ENCODE results near the gene STEAP2.

STEAP2 gene

DNA sequence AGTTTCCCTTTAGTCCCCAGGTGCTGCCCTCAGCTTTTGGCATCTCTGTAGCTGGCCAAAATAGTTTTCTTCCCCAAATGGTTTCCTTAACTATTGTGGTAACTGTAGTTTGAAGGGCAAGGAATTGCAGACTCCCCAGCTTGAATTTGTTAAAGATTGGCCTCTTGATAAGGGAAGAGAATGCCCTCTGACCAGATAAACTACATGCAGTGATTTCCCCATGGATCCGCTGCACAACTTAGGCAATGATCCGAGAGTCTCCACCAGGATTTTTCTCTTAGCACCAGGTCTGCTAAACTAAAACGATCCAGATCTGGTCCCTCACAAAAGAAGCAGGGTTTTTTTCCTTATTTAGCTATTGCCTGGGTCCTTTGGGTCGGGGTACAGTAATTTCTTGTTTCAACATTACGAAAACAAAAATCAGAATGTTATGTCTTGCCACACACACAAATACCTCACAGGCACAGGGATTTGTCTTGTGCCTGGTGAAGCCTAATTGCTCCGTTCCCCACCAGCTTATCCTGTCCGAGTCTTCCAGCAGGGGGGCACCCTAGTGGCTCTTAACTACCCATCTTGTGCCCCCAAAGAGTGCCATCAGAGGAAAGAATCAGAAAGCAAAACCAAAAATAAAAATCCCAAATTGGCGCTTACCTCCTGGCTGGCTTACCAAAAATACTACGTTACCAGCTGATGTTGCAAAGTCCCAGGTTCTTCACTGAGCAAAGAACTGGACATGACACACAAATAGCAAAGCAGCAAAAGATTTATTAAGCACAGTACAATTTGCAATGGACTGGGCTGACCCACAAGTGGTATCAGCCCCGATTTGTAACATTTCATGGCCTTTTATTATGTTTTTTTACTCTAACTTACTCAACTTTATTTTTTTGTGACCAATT, 16.4 kb upstream of the STEAP2 start:
- DNase-seq = no peak

DNA sequence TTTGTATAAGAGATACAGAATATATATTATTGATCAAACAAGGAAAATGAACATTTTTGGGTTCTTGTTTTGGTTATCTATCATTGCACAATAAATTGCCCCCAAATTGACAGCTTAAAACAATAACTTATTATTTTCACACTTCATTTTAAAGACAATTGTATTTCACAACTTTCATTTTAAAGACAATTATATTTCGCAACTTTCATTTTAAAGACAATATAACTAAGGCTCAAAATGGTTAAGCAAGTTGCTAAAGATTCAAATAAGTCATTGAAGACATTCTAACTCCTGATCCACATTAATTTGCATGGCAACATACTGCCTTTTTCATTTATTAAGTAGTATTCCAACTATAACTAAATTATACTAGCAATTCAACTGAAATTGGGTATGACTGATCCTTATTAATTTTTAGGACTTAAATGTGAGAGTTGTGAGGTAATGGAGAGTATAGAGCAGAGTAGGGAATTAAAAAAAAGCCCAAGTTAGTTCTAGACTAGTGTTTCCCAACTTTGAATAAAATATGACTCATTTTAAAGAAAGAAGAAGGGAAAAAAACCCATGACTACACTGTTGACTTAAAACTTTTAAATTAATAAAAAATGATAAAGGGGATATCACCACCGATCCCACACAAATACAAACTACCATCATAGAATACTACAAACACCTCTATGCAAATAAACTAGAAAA, 9.9 kb upstream of the STEAP2 start:
- DNase-seq = peak in 2 of 3 donors; percentile 52 to 54

DNA sequence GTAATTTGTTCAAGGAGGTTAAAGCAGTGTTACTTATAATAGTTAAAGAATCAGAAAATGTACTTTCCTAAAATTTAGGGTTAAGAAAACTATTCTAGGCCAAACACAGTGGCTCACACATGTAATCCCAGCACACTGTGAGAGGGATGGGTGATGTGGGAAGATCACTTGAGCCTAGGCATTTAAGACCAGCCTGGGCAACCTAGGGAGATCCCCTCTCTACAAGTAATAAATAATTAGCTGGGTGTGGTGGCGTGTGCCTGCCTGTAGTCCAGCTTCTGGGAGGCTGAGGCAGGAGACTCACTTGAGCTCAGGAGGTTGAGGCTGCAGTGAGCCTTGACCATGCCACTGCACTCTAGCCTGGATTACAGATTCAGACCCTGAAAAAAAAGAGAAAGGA, 3.6 kb upstream of the STEAP2 start:
- DNase-seq = no peak

DNA sequence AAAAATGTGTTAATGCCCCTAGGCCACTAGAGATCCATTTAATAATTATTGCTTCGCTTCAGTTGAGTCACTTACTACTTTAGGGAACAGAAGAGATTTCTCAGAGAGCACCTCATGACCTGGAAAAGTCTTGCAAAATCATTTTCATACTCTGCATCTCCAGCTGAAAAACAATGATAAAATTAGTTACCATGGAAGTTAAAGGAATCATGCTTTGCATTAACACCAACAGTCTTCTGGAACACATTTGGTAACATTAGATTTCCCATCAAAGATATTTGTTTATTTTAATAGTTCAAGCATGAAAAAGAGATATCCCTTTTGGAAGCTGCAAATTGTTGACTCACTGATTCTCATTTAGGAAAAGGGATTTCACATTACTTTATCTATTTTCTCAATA, 1.8 kb upstream of the STEAP2 start:
- no peak for DNase-seq

DNA sequence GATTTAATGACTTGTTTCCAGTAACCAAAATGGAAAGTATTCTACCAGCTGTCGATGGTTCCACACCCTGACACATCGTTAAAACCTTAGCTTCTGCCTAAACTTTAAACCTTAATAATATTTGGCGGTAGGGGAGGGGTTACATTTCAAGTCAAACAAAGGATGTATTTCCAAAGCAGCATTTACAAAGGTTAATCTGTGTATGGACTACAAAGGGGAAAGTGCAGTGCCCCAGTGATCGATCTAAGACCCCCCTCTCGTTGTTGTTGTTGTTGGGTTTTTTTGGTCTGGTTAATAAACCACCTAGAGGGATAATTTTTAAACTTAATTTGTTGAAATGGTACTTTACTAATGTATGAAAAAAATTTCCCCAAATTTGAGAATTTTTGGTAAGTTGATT, 1.1 kb upstream of the STEAP2 start:
- no peak for DNase-seq

DNA sequence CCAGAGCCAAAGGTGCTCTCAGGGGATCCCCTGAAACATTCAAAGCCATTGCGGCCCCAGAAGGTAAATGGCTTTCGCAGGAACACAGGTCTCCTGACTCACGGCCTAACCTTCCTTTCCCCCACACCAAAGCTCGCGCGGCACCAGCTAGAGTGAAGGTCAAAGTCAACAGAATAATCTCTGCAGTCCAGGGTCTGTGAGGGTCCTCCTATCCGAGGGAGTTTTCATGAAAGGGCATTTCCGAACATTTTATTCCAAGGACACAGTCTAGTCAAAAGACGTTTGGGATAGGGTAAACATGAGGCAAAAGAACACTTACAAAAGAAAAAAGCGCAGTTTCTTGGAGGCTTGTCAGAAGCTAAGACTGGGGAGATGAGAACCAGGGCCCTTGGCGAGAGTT, 559 bp upstream of the STEAP2 start:
- DNase-seq = no peak

DNA sequence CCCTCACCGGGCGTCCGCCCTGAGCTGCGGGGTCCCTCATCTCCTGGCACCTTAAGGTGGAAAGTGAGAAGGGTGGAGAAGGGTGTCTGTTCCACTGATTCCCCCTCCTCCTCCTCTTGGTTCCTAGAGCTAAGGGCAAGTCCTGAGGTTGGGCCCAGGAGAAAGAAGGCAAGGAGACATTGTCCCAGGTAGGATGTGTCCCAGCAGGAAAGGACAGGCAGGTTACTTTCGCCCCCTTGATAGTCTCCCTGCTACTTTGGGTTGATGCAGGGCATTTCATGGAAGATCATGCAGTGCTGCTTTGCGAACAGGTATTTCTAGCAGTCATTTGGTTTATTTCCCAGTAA, 582 bp downstream of the STEAP2 start:
- DNase-seq = no peak

DNA sequence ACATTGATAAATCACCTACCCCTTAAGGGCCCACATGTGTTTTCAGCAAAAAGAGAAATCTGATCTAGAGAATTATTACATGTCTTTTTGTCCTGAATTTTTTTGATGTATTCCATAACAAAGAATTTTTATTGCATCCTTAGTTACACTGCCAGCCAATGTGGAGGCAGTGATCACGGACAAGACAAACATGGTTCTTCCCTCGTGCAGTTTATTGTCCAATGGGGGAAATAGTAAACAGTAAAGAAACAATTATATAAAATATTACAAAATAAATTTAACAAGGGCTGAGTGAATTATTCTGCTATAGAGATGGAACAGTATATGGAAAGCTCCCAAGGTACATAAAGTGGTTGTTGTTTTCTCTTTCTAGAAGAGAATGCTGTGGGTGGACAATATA, 2.0 kb downstream of the STEAP2 start:
- DNase-seq = no peak

DNA sequence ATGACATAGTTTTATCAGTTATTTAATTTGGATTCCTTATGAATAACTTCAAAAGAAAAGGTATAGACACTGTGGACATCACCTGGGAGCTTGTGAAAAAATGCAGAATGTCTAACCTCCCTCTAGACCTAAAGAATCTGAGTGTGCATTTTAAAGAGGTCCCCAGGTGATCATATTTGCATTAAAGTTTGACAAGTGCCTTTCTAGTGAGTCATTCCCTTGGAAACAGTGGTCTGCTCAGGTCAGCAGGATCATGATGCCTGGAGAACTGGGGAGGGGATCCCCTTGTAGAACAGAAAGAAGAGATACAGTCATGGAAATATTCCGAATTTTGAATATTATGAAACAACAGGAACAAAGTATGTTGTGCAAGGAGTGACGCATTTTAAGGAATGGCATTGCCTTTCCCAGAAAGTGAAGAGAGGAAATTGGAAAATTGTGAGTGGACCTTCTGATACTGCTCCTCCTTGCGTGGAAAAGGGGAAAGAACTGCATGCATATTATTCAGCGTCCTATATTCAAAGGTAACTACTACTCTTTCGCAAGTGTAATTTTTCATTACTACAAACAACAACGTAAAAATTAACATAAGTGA, 4.6 kb downstream of the STEAP2 start:
- DNase-seq = no peak

DNA sequence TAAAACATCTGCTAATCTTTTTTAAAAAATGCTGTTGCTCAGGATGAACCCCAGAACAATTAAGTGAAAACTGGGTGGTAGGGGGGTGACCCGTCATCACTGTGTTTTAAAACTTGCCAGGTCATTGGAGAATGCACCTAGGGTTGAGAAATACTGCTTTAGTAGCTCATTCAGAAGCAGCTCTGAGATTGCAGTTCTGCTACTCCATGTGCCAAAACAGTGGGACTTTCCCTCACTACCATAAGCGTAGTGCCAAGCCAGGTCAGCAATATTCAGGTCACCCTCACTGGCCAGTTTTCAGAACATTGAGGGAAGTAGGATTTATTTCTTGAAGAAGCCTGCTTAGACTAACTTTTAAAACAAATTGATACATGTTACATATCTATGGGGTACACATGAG, 5.2 kb downstream of the STEAP2 start:
- peak in 1 of 3 donors; percentile 5 for DNase-seq

DNA sequence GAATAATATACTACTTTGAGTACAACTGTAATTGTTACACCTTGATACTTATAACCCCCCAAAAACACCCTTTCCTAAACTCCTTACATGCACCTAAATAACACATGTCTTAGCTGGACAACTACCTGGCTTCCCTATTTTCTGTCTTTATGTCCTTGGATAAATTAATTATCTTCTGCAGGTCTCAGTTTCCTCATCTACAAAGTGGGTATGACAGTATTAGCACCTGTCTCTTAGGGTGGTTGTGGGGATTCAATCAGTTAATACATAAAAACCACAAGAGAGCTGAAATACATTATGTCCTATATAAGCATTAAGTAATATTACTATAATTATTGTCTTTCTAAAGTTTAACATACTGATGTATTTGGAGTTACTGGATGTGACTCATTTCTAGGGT, 10.8 kb downstream of the STEAP2 start:
- no peak for DNase-seq

DNA sequence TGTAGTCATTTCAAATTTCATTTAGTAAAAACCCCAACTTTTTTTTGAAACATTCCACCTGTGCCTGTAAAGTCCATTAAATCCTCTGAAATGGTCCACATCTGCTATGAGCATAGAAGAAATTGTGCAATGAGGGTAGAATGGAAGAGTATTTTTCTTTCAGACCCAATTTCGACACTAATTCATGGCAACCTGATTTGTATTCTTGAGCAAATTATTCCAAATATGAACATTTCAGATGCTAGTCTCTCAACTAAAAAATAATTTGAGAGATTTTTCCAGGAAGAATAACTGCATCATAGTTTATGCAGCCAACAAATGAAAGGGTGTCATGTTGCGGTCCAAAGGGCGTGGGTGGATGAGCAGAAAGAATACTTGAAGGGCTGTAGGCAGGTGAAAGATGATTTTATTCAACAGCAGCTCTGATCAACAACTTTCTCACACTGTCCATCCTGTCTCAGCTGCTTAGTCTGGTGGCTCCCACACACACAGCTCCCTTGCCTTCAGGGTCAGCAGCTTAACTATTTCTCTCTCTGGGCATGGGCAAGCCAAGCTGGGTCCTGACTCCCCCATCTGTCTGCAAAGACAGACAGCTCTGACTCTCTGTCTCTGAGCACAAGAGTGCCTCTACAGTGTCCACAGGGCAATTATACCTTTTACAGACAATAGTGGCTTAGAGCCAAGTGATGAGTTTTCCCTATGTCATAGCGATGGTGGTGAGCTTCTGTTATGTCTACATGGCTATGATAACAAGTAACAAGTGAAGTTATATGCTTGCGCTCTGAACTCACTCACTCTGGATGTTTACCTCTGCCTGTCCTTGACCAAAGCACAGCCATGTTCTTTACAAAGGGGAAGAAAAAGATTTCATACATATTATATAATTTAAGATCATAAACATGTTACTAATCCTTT, 11.5 kb downstream of the STEAP2 start:
- no peak for DNase-seq

DNA sequence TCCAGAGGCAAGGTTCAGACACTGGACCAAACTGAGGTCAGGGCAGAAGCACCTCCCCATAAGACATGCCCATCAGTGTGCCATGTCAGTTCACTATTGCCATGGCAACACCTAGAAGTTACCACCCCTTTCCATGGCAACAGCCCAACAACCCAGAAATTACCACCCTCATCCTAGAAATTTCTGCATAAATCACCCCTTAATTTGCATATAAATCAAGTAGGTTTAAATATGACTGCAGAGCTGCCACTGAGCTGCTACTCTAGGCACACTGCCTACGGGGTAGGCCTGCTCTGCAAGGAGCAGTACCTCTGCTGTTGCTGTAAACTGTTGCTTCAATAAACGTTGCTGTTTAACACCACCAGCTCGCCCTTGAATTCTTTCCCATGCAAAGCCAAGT, 12.7 kb downstream of the STEAP2 start:
- DNase-seq = no peak

DNA sequence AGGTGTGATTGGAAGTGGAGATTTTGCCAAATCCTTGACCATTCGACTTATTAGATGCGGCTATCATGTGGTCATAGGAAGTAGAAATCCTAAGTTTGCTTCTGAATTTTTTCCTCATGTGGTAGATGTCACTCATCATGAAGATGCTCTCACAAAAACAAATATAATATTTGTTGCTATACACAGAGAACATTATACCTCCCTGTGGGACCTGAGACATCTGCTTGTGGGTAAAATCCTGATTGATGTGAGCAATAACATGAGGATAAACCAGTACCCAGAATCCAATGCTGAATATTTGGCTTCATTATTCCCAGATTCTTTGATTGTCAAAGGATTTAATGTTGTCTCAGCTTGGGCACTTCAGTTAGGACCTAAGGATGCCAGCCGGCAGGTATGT, 13.6 kb downstream of the STEAP2 start:
- DNase-seq = no peak

DNA sequence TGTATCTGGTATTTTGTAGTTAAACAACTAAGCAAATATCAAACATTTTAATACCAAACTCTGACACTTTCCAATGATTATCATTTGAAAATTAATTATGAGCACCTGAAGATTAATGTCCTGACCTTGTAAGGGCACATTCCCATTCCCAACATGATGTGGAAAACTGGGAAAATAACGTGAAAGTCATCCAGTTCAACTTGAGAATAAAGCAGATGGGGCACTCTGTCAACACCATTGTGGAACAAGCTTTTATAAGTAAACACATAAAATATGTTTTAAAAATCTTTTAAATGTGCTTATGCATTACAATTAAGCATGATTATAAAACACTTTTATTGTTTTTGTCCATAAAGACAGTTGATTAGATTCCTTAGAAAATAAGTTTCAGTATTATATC, 14.1 kb downstream of the STEAP2 start:
- no peak for DNase-seq

DNA sequence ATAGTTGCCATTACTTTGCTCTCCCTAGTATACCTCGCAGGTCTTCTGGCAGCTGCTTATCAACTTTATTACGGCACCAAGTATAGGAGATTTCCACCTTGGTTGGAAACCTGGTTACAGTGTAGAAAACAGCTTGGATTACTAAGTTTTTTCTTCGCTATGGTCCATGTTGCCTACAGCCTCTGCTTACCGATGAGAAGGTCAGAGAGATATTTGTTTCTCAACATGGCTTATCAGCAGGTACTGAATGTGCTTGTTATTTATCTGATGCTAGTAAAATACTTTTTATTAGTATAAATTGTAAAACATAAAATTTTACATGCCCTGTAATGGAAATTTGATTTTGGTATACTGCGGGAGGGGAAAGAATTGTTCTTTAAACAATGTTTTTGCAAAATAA, 15.7 kb downstream of the STEAP2 start:
- DNase-seq = no peak

DNA sequence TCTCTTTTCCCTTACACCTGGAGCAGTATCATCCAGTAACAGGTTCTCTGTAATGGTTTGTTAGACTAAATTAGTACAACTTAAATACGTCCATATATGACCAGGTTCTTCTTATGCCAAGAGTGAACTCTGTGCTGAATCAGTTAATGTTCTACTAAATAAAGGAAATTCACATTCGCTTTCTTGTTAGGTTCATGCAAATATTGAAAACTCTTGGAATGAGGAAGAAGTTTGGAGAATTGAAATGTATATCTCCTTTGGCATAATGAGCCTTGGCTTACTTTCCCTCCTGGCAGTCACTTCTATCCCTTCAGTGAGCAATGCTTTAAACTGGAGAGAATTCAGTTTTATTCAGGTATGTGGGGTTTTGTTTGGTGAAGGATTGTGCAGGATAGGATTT, 18.1 kb downstream of the STEAP2 start:
- no peak for DNase-seq

DNA sequence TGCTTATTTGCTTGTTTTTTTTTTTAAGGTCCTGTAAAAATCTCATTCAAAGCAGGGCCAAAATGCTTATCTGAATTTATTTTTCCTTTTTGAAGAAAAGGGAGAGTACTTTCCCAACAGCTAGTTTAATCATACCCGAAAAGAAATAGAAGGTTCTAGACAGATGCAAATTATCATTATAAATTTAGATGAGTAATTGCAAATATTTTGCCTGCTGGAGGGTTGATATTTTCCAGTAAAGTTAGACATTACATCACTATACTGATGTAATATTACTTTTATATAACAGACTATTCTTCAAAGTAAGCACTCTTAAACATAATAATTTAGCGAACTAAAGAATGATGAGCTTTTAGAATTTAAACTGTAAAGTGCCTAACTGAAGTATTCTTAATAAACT, 19.3 kb downstream of the STEAP2 start:
- no peak for DNase-seq

DNA sequence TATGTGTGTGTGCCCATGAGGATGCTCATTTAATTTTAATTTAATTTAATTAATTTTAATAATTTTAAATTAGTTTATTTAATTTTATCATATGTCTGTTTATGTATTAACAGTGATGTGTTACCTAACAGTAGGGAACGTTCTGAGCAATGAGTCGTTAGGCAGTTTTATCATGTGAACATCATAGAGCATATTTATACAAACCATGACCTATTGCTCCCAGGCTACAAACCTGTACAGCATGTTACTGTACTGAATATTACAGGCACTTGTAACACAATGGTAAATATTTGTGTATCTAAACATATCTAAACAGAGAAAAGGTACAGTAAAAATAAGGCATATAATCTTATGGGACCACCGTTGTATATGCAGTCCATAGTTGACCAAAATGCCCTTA, 19.8 kb downstream of the STEAP2 start:
- DNase-seq = no peak

DNA sequence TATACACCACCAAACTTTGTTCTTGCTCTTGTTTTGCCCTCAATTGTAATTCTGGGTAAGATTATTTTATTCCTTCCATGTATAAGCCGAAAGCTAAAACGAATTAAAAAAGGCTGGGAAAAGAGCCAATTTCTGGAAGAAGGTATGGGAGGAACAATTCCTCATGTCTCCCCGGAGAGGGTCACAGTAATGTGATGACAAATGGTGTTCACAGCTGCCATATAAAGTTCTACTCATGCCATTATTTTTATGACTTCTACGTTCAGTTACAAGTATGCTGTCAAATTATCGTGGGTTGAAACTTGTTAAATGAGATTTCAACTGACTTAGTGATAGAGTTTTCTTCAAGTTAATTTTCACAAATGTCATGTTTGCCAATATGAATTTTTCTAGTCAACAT, 20.9 kb downstream of the STEAP2 start:
- DNase-seq = no peak

DNA sequence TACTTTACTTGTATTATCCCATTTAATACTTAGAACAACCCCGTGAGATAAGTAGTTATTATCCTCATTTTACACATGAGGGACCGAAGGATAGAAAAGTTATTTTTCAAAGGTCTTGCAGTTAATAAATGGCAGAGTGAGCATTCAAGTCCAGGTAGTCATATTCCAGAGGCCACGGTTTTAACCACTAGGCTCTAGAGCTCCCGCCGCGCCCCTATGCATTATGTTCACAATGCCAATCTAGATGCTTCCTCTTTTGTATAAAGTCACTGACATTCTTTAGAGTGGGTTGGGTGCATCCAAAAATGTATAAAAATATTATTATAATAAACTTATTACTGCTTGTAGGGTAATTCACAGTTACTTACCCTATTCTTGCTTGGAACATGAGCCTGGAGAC, 22.0 kb downstream of the STEAP2 start:
- DNase-seq = no peak

DNA sequence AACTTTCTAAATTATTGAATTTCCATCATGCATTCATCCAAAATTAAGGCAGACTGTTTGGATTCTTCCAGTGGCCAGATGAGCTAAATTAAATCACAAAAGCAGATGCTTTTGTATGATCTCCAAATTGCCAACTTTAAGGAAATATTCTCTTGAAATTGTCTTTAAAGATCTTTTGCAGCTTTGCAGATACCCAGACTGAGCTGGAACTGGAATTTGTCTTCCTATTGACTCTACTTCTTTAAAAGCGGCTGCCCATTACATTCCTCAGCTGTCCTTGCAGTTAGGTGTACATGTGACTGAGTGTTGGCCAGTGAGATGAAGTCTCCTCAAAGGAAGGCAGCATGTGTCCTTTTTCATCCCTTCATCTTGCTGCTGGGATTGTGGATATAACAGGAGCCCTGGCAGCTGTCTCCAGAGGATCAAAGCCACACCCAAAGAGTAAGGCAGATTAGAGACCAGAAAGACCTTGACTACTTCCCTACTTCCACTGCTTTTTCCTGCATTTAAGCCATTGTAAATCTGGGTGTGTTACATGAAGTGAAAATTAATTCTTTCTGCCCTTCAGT, 25.3 kb downstream of the STEAP2 start:
- no peak for DNase-seq

DNA sequence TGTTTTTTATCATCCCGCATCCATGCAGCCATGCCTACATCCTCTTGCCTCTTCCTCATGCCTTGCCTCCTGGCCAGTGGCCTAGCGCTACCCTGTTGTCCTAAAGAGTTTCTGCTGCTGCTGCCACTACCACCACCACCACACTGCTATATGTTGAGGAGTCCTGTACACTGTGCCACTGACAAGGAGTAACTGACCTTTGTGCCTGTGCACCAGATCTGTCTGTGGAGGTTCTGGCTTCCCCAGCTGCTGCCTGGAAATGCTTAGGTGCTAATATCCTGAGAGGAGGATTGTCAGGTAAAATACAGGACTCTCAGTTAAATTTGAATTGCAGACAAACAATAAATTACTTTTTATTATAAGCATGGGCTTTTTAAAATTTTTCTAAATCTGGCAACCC, 26.5 kb downstream of the STEAP2 start:
- DNase-seq = no peak
